Left kidney (tissue), 2 donors: ENCODE measurements around the gene TIE1. TPM values are rescaled to one million over a fixed set of nuclear protein-coding genes. Genes with fewer than 3 reads are reported as not detected.

Source experiments
- DNase-seq: peaks from one replicate; pipeline ENCODE4 v3.0.0-alpha.2; 2013
- polyA plus RNA-seq: library from polyadenylated mRNA; unstranded; fragments of 120-200 nt; gene quantifications from one replicate; pipeline ENCODE4 v1.2.1, GENCODE V29; 2013; ENCODE audit not compliant: insufficient read length

Gene TIE1
- polyA plus RNA-seq, 1 donor = 47.3 TPM

- no peak for DNase-seq
Observed at GRCh38 chr1:43329995-43330751, 29.4 kb downstream of the TIE1 start.

DNA sequence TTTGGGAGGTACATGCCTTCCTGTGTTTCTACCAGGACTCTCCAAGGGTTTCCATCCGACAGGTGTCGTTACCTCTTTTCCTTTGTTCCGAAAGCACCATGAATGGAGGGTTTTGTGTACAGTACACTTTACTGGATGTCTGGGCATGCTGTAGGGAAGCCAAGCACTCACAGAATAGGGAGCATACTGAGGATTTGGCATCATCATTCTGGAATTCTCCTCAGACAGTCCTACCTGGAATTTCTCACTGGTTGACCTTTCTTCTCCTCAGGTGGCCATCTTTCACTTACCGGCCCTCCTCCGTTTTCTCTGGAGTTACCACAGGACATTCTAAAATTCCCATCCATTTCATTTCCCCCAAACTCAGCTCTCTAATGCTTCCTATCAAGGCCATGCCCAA lies 30.9 kb downstream of the TIE1 start:
- no peak for DNase-seq

DNA sequence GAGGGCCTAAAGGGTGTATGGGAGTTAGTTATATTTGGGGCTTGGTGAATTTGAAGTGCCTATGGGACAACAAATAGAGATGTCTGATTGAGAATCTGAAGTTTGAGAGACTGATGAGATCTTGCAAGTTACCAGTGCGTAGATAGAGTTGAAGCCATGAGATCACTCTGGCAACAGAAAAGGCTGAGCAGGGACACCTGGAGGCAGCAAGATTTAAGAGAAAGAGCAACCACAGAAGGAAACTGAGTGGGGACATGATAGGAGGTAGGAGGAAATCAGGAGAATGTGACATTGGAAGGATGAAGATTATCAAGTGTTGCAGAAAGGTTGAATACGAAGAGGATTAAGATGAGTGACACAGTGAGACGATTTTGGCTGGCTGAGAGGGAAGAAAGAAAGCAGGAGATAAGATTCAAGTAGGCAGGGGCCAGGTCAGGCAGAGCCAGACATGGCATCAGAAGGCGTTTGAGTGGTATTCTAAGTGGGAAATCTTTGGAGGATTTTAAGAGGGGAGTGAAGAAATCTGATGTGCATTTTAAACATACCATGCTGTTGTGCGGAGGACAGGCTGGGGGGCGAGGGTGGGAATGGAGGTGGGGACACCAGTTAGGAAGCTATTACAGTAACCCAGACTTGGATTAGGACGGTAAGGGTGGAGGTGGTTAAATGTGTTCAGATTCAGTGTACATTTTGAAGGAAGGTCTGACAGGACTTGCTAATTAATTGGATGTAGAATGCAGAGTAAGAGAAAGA lies 33.8 kb downstream of the TIE1 start:
- no peak for DNase-seq

DNA sequence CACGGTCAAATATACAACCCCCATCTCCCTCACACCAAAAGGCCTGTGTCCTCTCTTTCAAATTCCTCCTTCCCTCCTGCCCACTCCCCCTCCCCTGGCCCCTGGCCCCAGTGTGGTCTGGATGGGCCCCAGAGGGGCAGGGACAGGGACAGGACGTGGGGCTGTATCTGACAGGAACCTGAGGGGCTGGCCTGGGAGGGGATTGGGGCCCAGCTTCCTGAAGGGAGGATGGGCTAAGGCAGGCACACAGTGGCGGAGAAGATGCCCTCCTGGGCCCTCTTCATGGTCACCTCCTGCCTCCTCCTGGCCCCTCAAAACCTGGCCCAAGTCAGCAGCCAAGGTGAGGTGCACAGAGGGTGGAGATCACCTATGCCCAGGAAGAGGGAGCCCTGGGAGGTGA lies 36.8 kb downstream of the TIE1 start, which contains the start of gene MPL:
Gene MPL (plus strand): TSS at position 231 of the 400 bp plus-strand sequence. CDS start 31 bp downstream, at position 262.
- no peak for DNase-seq

GRCh38 chr1:43338001-43338400 lies 37.2 kb downstream of the TIE1 start:
- no peak for DNase-seq

- no peak for DNase-seq
Observed at GRCh38 chr1:43339584-43340232, 38.9 kb downstream of the TIE1 start.

- DNase-seq = no peak
Observed at GRCh38 chr1:43340559-43340958, 39.8 kb downstream of the TIE1 start.

DNA sequence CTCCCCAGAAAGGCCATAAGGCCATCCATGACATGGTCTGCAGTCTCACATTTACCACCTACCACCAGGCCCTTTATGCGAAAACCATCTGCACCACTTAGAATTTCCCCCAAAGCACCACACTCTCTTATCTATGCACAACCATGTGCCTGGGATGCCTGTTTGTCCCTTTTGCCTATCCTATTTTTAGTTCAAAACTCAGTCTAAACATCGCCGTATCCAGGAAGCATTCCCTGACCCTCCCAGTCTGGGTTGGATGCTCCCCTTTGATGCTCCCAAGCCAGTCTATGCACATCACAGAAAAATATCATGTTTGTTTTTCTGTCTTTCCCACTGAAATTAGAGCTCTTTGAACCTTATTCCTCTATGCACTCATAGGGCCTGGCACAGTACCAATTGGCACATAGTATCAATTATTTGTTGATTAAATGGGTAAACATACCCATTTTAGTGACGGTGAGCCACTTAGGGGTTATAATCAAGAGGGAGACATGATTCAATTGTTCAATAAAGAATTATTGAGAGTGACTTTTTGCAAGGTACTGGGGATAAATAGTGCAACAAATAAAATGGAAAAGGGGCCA lies 43.6 kb downstream of the TIE1 start:
- DNase-seq = no peak

GRCh38 chr1:43345120-43345519 lies 44.3 kb downstream of the TIE1 start:
- DNase-seq = no peak

- DNase-seq = no peak
Observed at GRCh38 chr1:43346636-43347035, 45.9 kb downstream of the TIE1 start.

GRCh38 chr1:43348343-43348808 lies 47.6 kb downstream of the TIE1 start:
- peak; percentile 34 for DNase-seq

DNA sequence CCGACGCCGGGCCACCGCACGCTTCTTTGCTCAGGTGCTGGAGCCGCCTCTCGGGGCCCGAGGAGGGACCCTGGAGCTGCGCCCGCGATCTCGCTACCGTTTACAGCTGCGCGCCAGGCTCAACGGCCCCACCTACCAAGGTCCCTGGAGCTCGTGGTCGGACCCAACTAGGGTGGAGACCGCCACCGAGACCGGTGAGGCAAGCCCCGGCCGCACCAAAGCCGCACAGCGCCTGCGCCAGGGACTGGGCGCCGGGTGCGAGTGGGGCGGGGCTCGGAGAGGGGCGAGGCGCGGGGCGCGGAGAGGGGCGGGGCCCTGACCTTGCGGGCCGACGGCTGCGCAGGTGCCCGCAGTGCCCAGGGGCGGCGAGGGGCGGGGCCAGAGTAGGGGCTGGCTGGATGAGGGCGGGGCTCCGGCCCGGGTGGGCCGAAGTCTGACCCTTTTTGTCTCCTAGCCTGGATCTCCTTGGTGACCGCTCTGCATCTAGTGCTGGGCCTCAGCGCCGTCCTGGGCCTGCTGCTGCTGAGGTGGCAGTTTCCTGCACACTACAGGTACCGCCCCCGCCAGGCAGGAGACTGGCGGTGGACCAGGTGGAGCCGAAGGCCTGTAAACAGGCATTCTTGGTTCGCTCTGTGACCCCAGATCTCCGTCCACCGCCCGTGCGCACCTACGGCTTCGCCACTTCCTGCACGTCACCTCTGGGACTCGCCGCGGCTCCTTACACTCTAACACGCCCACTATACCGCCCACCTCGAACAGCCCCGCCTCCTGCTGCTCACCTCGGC lies 48.2 kb downstream of the TIE1 start:
- peak; percentile 84 for DNase-seq

GRCh38 chr1:43349594-43350306 lies 49.0 kb downstream of the TIE1 start:
- DNase-seq = peak; percentile 44

DNA sequence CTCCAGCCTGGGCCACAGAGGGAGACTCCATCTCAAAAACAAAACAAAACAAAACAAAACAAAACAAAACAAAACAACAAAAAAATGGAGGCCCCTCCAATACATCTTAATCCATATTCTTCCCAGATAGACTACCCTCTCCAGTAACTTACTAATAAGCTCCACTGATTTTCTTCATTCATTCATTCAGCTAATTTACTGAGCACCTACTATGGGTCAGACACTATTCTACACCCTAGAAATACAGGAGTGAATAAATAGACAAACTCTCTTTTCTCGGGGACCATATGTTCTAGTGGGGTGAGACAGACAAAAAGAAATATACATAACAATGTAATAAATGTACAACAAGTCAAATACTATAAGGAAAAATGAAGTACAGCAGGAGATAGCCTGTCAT lies 50.2 kb downstream of the TIE1 start:
- DNase-seq = no peak

DNA sequence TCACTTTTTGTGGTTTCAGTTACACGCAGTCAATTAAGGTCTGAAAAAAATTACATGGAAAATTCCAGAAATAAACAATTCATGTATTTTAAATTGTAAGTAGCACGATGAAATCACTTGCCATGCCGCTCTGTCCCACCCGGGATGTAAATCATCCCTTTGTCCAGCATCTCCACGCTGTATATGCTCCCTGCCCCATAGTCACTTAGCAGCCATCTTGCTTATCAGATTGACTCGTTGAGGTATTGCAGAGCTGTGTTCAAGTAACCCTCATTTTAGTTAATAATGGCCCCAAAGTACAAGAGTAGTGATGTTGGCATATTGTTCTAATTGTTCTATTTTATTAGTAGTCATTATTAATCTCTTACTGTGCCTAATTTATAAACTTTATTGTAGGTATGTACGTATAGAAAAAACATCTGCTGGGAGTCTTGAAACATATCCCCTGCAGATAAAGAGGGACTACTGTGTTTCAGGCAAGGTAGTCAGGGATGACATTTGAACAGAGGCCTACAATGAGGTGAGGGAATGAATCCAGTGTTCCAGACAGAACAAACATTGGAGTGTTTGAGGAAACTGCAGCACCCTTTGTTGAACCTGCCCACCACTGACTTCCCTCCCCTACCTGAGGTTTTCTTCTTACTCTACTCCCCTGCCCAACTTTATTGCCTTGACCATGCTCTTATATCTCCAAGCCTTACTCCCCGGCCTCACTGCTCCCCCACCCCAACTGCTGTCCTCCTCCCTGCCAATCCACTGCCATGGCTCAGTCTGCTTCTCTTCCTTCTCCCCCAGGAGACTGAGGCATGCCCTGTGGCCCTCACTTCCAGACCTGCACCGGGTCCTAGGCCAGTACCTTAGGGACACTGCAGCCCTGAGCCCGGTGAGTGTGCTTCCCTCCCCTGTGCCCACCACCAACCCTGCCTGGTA lies 50.9 kb downstream of the TIE1 start:
- no peak for DNase-seq

DNA sequence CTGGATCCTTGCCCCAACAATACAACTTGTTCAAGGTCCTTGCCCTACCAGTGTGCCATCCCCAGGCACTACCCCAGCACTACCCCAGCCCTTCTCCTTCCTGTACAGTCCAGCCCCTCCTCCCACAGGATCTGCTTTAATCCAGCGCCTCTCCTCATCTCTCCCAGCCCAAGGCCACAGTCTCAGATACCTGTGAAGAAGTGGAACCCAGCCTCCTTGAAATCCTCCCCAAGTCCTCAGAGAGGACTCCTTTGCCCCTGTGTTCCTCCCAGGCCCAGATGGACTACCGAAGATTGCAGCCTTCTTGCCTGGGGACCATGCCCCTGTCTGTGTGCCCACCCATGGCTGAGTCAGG lies 51.5 kb downstream of the TIE1 start:
- no peak for DNase-seq

- no peak for DNase-seq
Observed at GRCh38 chr1:43352881-43353280, 52.1 kb downstream of the TIE1 start.

DNA sequence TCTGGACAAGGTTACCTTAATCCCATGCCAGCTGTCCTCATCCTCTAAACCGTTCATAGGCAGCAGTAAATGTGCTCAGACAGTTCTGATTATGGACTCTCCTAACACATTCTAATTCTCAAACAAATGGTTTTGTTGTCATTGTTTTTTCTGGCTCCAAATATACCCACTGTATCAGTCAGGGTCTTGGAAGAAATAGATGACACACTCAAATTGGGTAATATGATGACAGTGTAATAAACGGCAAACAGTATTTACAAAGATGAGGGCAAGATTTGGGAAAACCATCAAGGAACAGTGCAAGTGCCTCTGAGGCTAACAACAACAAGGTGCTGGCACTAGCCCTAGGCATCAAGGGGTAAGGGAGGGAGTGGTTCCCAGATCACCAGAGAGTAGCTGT lies 53.7 kb downstream of the TIE1 start:
- no peak for DNase-seq

DNA sequence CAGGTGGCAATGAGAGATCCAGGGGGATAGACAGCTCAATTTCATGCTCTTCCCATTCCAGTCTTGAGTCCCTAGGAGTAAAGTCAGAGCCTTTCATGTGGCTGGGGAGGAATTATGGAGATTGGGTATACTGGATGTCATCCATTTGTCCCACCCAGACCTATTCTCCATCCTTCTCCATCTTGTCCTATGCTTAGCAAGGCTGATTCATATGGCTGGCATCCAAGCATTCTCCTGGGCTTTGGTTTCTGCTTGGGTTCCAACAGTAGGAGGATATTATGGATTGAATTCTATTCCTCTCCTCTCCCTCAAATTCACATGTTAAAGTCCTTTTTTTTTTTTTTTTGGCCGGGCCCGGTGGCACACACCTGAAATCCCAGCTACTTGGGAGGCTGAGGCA lies 54.2 kb downstream of the TIE1 start:
- DNase-seq = no peak

DNA sequence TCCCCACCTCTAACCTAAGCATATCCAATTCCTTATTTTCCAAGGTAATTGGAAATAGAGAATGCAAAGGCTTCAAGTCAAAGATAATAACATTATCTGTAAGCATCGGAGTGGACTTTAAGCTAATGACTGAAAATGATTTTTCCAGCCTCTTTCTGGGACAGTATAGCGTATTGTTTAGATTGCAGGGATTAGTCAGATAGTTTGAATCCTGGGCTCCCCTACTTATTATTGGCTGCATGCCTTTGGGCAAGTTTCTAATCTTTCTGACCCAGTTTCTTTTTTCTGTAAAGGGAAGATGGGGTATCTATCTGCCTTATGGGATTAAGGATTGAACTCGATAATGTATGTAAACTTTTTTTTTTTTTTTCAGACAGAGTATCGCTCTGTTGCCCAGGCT lies 56.5 kb downstream of the TIE1 start:
- no peak for DNase-seq
